Measurements from ENCODE around the gene COL25A1. TPM values are rescaled to one million over a fixed set of nuclear protein-coding genes. Genes with fewer than 3 reads are reported as not detected.

COL25A1 gene
- total and polyA plus RNA-seq, 5 donors from 2014 or later: 0.19 TPM; not detected in 4

DNA sequence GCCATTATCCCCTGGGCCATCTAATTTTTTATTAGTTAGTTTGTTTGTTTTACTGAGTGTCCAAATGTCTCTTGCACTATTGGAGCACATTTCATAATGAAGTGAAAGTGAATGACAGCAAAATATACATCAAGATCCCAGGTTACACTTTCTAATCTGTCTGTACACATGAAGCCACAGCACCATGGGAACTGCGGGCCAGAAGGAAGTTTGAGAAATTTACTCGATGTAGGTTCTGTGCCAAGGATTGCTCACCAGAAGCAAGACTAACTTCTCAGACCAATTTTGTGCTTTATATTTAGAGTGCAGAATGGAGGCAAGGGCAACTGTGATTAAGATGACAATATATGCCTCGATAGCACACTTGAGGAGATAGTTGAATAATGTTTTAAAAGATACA is 258.0 kb downstream of the COL25A1 start:
- H3K4me1 ChIP-seq (ENCODE audit: control insufficient read depth, insufficient read depth, low read length, poor library complexity, severe bottlenecking): no peaks in the 10 kb centered on the region
- ATAC-seq (ENCODE audit: low read depth in 2 of 2): no peak
- H3K9me3 Mint-ChIP-seq: peaks cover 0 to 3% (median 0%) of the 10 kb centered on the region in 7 donors

GRCh38 chr4:109043286-109043685 is 259.2 kb downstream of the COL25A1 start:
- Mint-ChIP-seq H3K9me3 (peaks cover 0 to 3% (median 0%) of the 10 kb centered on the region in 7 donors), H3K27me3 (peaks cover 10% of the 10 kb centered on the region), H3K4me1 (peaks cover 0 to 2% (median 0%) of the 10 kb centered on the region in 4 donors), H3K36me3 (no peaks in the 10 kb centered on the region), H3K27ac (no peak overlapping the region), H3K4me3 (no peak overlapping the region)
- Histone ChIP-seq H3K9me3 (ENCODE audit: control insufficient read depth in 2 of 2, low read length in 2 of 2) (no peaks in the 10 kb centered on the region), H3K27me3 (ENCODE audit: control insufficient read depth, insufficient read depth, low read length) (no peaks in the 10 kb centered on the region), H3K4me1 (ENCODE audit: control insufficient read depth, insufficient read depth, low read length, poor library complexity, severe bottlenecking) (no peaks in the 10 kb centered on the region), H3K27ac (ENCODE audit: insufficient read depth, low read length, poor library complexity, severe bottlenecking) (no peak overlapping the region), H3K4me3 (ENCODE audit: low read depth, low read length) (no peak overlapping the region), H3K36me3 (ENCODE audit: control insufficient read depth, insufficient read depth, low read length) (no peaks in the 10 kb centered on the region)
- DNase-seq (no peak), ATAC-seq (ENCODE audit: low read depth in 2 of 2) (no peak)

More for the DNA sequence above, 258.0 kb downstream of the COL25A1 start:
- no peak overlapping the region for H3K4me3 Mint-ChIP-seq
- H3K36me3 ChIP-seq (ENCODE audit: control insufficient read depth, insufficient read depth, low read length): no peaks in the 10 kb centered on the region
- peaks cover 2% of the 10 kb centered on the region for H3K27me3 Mint-ChIP-seq
- H3K9me3 ChIP-seq (ENCODE audit: control insufficient read depth in 2 of 2, low read length in 2 of 2): no peaks in the 10 kb centered on the region
- H3K27ac ChIP-seq (ENCODE audit: insufficient read depth, low read length, poor library complexity, severe bottlenecking): no peak overlapping the region
- DNase-seq: no peak
- H3K27ac Mint-ChIP-seq: no peak overlapping the region
- H3K36me3 Mint-ChIP-seq: no peaks in the 10 kb centered on the region
- peaks cover 0 to 2% (median 0%) of the 10 kb centered on the region in 4 donors for H3K4me1 Mint-ChIP-seq
- H3K4me3 ChIP-seq (ENCODE audit: low read depth, low read length): no peak overlapping the region
- H3K27me3 ChIP-seq (ENCODE audit: control insufficient read depth, insufficient read depth, low read length): no peaks in the 10 kb centered on the region

DNA sequence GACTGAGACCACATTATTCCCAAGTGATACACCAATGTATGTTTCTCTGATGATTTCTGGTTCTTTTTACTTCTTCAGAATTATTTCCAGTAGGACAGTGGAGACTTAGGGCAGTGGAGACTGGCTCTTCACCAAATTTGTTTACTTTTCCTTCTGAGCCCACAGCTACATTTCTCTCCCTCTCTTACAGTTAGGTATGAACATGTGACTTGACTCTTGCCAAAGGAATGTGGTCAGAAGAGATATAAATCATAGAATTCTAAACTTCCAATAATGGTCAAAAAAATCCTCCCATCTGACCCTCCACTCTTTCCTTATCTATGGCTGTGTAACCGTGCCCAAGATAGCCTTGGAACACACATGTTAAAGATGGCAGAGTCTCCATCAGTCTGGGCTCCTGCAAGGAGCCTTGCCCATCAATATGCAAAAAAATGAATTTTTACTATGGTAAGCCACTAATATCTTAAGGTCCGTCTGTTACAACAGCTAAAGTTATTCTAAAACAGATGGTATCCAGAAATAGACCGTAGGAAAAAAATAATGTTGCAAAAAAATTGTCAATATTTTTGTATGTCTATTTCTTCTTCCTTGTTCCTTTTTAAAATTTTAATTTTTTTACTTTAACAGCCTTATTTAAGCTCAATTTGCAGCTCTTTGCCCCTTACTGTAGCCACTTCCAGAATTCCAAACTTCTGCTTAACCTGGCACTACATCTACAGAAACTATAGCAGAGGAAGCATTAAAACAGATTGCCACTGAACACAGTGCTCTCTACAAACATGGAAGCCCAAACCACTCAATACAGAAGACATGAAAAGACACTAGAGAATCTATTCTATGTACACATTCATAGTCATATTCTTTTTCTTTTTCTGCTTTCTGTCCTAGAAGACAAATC is 260.7 kb downstream of the COL25A1 start:
- DNase-seq: no peak
- Histone ChIP-seq H3K27ac (ENCODE audit: insufficient read depth, low read length, poor library complexity, severe bottlenecking) (no peak overlapping the region), H3K4me1 (ENCODE audit: control insufficient read depth, insufficient read depth, low read length, poor library complexity, severe bottlenecking) (no peaks in the 10 kb centered on the region), H3K9me3 (ENCODE audit: control insufficient read depth in 2 of 2, low read length in 2 of 2) (no peaks in the 10 kb centered on the region), H3K27me3 (ENCODE audit: control insufficient read depth, insufficient read depth, low read length) (no peaks in the 10 kb centered on the region), H3K4me3 (ENCODE audit: low read depth, low read length) (no peak overlapping the region), H3K36me3 (ENCODE audit: control insufficient read depth, insufficient read depth, low read length) (no peaks in the 10 kb centered on the region)
- peaks cover 0 to 3% (median 0%) of the 10 kb centered on the region in 7 donors for H3K9me3 Mint-ChIP-seq
- peaks cover 0 to 2% (median 0%) of the 10 kb centered on the region in 4 donors for H3K4me1 Mint-ChIP-seq
- no peaks in the 10 kb centered on the region for H3K36me3 Mint-ChIP-seq
- no peak for ATAC-seq (ENCODE audit: low read depth in 2 of 2)
- no peak overlapping the region for H3K27ac Mint-ChIP-seq
- peak overlapping the region in 1 of 4 donors; percentile 16 for H3K4me3 Mint-ChIP-seq
- H3K27me3 Mint-ChIP-seq: peaks cover 10% of the 10 kb centered on the region

DNA sequence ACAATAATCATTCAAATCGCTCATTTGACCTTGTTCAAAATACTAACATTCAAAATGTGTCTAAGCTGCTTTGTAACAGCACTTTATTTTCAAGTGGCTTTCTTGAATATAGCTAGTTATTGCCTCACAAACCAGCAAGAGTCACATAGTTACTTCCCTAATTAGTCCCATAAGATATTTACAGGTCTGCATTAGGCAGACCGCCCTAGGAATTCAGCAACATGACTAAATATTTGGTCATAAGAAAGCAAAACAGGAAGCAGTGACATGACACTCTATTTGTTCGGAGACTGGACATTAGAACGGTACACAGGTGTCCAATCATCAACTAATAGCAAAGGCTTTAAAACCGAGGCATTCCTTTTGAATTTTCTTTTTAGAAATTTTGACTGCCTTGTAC is 262.0 kb downstream of the COL25A1 start:
- Mint-ChIP-seq H3K36me3 (no peaks in the 10 kb centered on the region), H3K4me1 (no peaks in the 10 kb centered on the region), H3K27ac (no peak overlapping the region), H3K9me3 (peaks cover 0 to 3% (median 0%) of the 10 kb centered on the region in 7 donors), H3K27me3 (peaks cover 10% of the 10 kb centered on the region), H3K4me3 (no peak overlapping the region)
- H3K36me3 ChIP-seq (ENCODE audit: control insufficient read depth, insufficient read depth, low read length): no peaks in the 10 kb centered on the region
- H3K9me3 ChIP-seq (ENCODE audit: control insufficient read depth in 2 of 2, low read length in 2 of 2): no peaks in the 10 kb centered on the region
- no peaks in the 10 kb centered on the region for H3K4me1 ChIP-seq (ENCODE audit: control insufficient read depth, insufficient read depth, low read length, poor library complexity, severe bottlenecking)
- DNase-seq (no peak), ATAC-seq (ENCODE audit: low read depth in 2 of 2) (no peak)
- H3K27me3 ChIP-seq (ENCODE audit: control insufficient read depth, insufficient read depth, low read length): no peaks in the 10 kb centered on the region
- H3K4me3 ChIP-seq (ENCODE audit: low read depth, low read length): no peak overlapping the region
- no peak overlapping the region for H3K27ac ChIP-seq (ENCODE audit: insufficient read depth, low read length, poor library complexity, severe bottlenecking)

GRCh38 chr4:109037026-109037425 is 265.4 kb downstream of the COL25A1 start:
- peaks cover 0 to 3% (median 0%) of the 10 kb centered on the region in 7 donors for H3K9me3 Mint-ChIP-seq
- no peak overlapping the region for H3K4me3 Mint-ChIP-seq
- peaks cover 10% of the 10 kb centered on the region for H3K27me3 Mint-ChIP-seq
- H3K36me3 Mint-ChIP-seq: no peaks in the 10 kb centered on the region
- Histone ChIP-seq H3K27me3 (ENCODE audit: control insufficient read depth, insufficient read depth, low read length) (no peaks in the 10 kb centered on the region), H3K27ac (ENCODE audit: insufficient read depth, low read length, poor library complexity, severe bottlenecking) (no peak overlapping the region), H3K9me3 (ENCODE audit: control insufficient read depth in 2 of 2, low read length in 2 of 2) (no peaks in the 10 kb centered on the region), H3K36me3 (ENCODE audit: control insufficient read depth, insufficient read depth, low read length) (no peaks in the 10 kb centered on the region), H3K4me1 (ENCODE audit: control insufficient read depth, insufficient read depth, low read length, poor library complexity, severe bottlenecking) (no peaks in the 10 kb centered on the region), H3K4me3 (ENCODE audit: low read depth, low read length) (no peak overlapping the region)
- ATAC-seq (ENCODE audit: low read depth in 2 of 2) (no peak), DNase-seq (no peak)
- no peaks in the 10 kb centered on the region for H3K4me1 Mint-ChIP-seq
- H3K27ac Mint-ChIP-seq: no peak overlapping the region

GRCh38 chr4:109033993-109034392 is 268.5 kb downstream of the COL25A1 start:
- ATAC-seq (ENCODE audit: low read depth in 2 of 2): no peak
- Histone ChIP-seq H3K27ac (ENCODE audit: insufficient read depth, low read length, poor library complexity, severe bottlenecking) (no peak overlapping the region), H3K27me3 (ENCODE audit: control insufficient read depth, insufficient read depth, low read length) (no peaks in the 10 kb centered on the region), H3K36me3 (ENCODE audit: control insufficient read depth, insufficient read depth, low read length) (no peaks in the 10 kb centered on the region), H3K9me3 (ENCODE audit: control insufficient read depth in 2 of 2, low read length in 2 of 2) (no peaks in the 10 kb centered on the region), H3K4me3 (ENCODE audit: low read depth, low read length) (no peak overlapping the region), H3K4me1 (ENCODE audit: control insufficient read depth, insufficient read depth, low read length, poor library complexity, severe bottlenecking) (no peaks in the 10 kb centered on the region)
- Mint-ChIP-seq H3K27me3 (peaks cover 3% of the 10 kb centered on the region), H3K4me1 (no peaks in the 10 kb centered on the region), H3K4me3 (no peak overlapping the region), H3K9me3 (peaks cover 0 to 2% (median 0%) of the 10 kb centered on the region in 7 donors), H3K27ac (no peak overlapping the region), H3K36me3 (no peaks in the 10 kb centered on the region)
- no peak for DNase-seq

GRCh38 chr4:109032671-109033070 is 269.8 kb downstream of the COL25A1 start:
- no peaks in the 10 kb centered on the region for H3K9me3 ChIP-seq (ENCODE audit: control insufficient read depth in 2 of 2, low read length in 2 of 2)
- no peaks in the 10 kb centered on the region for H3K4me1 ChIP-seq (ENCODE audit: control insufficient read depth, insufficient read depth, low read length, poor library complexity, severe bottlenecking)
- Mint-ChIP-seq H3K9me3 (peaks cover 0 to 2% (median 0%) of the 10 kb centered on the region in 7 donors), H3K4me1 (no peaks in the 10 kb centered on the region), H3K4me3 (no peak overlapping the region), H3K36me3 (no peaks in the 10 kb centered on the region), H3K27me3 (no peaks in the 10 kb centered on the region), H3K27ac (no peak overlapping the region)
- no peak for DNase-seq
- no peaks in the 10 kb centered on the region for H3K36me3 ChIP-seq (ENCODE audit: control insufficient read depth, insufficient read depth, low read length)
- no peak for ATAC-seq (ENCODE audit: low read depth in 2 of 2)
- no peaks in the 10 kb centered on the region for H3K27me3 ChIP-seq (ENCODE audit: control insufficient read depth, insufficient read depth, low read length)
- H3K4me3 ChIP-seq (ENCODE audit: low read depth, low read length): no peak overlapping the region
- H3K27ac ChIP-seq (ENCODE audit: insufficient read depth, low read length, poor library complexity, severe bottlenecking): no peak overlapping the region

GRCh38 chr4:109029987-109030386 is 272.5 kb downstream of the COL25A1 start:
- Mint-ChIP-seq H3K27me3 (no peaks in the 10 kb centered on the region), H3K4me1 (no peaks in the 10 kb centered on the region), H3K36me3 (no peaks in the 10 kb centered on the region), H3K27ac (no peak overlapping the region), H3K9me3 (peaks cover 0 to 2% (median 0%) of the 10 kb centered on the region in 7 donors), H3K4me3 (no peak overlapping the region)
- no peaks in the 10 kb centered on the region for H3K4me1 ChIP-seq (ENCODE audit: control insufficient read depth, insufficient read depth, low read length, poor library complexity, severe bottlenecking)
- DNase-seq (no peak), ATAC-seq (ENCODE audit: low read depth in 2 of 2) (no peak)
- H3K27ac ChIP-seq (ENCODE audit: insufficient read depth, low read length, poor library complexity, severe bottlenecking): no peak overlapping the region
- H3K36me3 ChIP-seq (ENCODE audit: control insufficient read depth, insufficient read depth, low read length): no peaks in the 10 kb centered on the region
- H3K9me3 ChIP-seq (ENCODE audit: control insufficient read depth in 2 of 2, low read length in 2 of 2): no peaks in the 10 kb centered on the region
- H3K4me3 ChIP-seq (ENCODE audit: low read depth, low read length): no peak overlapping the region
- H3K27me3 ChIP-seq (ENCODE audit: control insufficient read depth, insufficient read depth, low read length): no peaks in the 10 kb centered on the region

Measured in CD4-positive, CD25-positive, alpha-beta regulatory T cell (primary cell).